DND-41 (cell line): ENCODE data around the gene MYDGF.

Experiments used
- EZH2 ChIP-seq: IDR thresholded peaks from 3 replicates; pipeline ENCODE4 v1.6.1; 2012; ENCODE audit warnings: borderline replicate concordance, low read depth, mild to moderate bottlenecking, moderate library complexity, low read length, inconsistent platforms; ENCODE audit not compliant: severe bottlenecking
- TF ChIP-seq, protein P1 (sequence below): IDR thresholded peaks from 2 replicates; pipeline ENCODE4 v1.5.1; 2012; ENCODE audit warnings: borderline replicate concordance, low read length, moderate library complexity, mild to moderate bottlenecking; ENCODE audit not compliant: poor library complexity, severe bottlenecking; ENCODE audit errors: extremely low read depth

DNA sequence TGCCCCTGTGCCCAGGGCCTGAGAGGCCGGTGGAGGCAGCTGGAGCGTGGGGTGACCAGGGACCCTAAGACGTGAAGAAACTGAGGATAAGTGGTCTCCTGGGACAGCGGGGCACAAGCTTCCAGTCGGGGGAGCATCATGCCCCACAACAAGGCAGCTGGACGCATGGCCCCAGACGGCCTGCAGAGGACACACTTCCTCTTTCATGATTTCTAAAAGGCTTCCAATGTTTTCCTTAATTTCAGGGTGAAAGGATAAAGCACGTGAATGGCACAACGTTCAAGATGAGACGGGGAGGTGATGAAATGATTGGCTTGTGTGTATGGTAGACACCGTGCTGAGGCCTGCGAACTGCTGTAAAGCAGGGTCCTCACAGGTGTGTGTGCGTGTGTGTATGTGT, 20.2 kb upstream of the MYDGF start:
- TF ChIP-seq, protein P1, sequence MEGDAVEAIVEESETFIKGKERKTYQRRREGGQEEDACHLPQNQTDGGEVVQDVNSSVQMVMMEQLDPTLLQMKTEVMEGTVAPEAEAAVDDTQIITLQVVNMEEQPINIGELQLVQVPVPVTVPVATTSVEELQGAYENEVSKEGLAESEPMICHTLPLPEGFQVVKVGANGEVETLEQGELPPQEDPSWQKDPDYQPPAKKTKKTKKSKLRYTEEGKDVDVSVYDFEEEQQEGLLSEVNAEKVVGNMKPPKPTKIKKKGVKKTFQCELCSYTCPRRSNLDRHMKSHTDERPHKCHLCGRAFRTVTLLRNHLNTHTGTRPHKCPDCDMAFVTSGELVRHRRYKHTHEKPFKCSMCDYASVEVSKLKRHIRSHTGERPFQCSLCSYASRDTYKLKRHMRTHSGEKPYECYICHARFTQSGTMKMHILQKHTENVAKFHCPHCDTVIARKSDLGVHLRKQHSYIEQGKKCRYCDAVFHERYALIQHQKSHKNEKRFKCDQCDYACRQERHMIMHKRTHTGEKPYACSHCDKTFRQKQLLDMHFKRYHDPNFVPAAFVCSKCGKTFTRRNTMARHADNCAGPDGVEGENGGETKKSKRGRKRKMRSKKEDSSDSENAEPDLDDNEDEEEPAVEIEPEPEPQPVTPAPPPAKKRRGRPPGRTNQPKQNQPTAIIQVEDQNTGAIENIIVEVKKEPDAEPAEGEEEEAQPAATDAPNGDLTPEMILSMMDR, result no peak
- no peak for TF ChIP-seq EZH2
